Measurements from ENCODE around the gene DNAL1.
A peak's percentile ranks its signal among the peaks of the same experiment; 100 is the strongest.

DNAL1 gene

DNA sequence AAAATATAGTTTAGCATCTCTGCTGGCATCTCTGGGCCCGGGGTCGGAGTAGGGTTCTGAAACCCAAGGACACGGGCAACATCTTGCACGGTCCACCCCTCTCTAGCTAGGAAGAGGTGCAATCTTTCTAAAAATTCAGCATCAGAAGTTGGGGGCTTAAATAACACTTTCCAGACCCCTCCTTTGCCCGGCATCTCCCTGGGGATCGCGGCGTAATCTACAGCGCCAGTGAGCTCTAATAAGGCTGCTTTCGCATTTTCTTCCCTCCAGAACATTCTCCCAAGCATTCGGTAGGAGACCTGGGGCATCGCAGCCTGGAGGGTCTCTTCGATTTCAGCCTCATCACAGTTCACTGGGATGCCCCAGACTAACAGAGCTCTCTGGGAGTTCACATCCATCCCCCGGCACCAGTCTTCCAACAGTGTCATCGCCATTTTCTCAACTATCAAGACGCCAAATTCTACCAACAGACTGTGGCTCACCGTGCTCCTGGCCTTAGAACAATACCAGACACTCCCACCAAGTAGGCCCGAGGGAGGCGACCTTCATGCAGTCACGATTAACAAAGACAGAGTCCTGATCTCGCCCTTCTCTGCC lies 68.5 kb downstream of the DNAL1 start:
- H3K27me3 ChIP-seq = no peaks in the 10 kb centered on the region
- peak overlapping the region; percentile 91 to 98 for H3K4me3 ChIP-seq
- peaks cover 0 to 37% (median 23%) of the 10 kb centered on the region in 4 donors for H3K4me1 ChIP-seq
- peak overlapping the region; percentile 97 to 99 for H3K27ac ChIP-seq
- intact Hi-C loops (cut with DNase I; ENCODE audit: low total_unique reads) = loop anchor here (5.0 kb wide), 1 partner anchor 71 kb away; the partner anchor contains the start of gene DNAL1
- DNase-seq = no peak
- TF ChIP-seq, protein P1, sequence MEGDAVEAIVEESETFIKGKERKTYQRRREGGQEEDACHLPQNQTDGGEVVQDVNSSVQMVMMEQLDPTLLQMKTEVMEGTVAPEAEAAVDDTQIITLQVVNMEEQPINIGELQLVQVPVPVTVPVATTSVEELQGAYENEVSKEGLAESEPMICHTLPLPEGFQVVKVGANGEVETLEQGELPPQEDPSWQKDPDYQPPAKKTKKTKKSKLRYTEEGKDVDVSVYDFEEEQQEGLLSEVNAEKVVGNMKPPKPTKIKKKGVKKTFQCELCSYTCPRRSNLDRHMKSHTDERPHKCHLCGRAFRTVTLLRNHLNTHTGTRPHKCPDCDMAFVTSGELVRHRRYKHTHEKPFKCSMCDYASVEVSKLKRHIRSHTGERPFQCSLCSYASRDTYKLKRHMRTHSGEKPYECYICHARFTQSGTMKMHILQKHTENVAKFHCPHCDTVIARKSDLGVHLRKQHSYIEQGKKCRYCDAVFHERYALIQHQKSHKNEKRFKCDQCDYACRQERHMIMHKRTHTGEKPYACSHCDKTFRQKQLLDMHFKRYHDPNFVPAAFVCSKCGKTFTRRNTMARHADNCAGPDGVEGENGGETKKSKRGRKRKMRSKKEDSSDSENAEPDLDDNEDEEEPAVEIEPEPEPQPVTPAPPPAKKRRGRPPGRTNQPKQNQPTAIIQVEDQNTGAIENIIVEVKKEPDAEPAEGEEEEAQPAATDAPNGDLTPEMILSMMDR (IDR thresholded peaks at IDR 0.05) = no peak
- no peaks in the 10 kb centered on the region for H3K9me3 ChIP-seq
- peaks cover 0 to 19% (median 4%) of the 10 kb centered on the region in 3 donors for H3K36me3 ChIP-seq

DNA sequence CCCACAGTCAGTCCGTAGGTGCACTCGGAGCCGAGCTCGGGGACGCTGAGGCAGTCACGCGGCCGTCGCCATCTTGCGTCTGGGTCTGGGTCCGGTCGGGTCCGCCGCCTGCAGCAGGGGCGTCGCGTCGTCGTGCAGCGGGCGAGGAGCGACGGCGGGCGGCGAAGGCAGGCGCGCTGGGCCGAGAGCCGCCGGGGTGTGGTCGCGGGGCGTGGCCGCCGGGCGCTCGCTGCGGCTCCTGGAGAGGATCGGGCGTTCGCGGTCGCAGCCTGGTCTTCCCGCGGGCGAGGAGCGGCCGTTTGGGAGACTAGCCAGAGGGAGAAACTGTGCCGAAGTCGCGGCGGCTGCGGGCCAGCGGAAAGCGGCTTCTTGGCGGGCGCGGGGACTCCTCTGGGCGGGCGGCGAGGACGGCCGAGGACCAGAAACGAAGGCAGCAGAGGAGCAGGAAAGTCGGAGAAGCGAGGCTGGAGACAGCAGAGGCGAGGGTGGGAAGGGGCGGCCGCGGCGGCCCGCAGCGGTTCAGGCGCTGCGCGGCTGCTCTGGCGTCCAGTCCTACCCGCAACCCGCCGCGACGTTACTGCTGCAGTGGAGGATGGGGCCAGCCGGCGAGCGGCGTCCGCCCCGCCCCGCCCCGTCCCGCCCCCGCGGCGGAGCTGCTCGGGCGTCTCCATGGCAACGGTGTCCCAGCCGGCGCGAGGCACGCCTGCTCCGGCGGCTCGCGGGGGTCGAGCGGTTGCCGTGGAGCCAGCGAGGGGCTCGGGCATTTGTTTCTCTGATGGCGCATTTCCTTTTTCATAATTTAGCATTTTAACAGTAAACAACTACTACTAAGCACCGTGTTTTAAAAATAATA lies 69.2 kb downstream of the DNAL1 start, which contains the start of gene PNMA1:
PNMA1 (minus strand) TSS at position 582 of the 853 bp plus-strand sequence. CDS start 745 bp downstream, outside the sequence.
- TF ChIP-seq, protein P1 (IDR thresholded peaks at IDR 0.05) = no peak
- peak; percentile 89 to 95 for DNase-seq
- Histone ChIP-seq H3K27me3 (no peaks in the 10 kb centered on the region), H3K36me3 (peaks cover 0 to 26% (median 11%) of the 10 kb centered on the region in 3 donors), H3K9me3 (no peaks in the 10 kb centered on the region), H3K27ac (peak within 1 kb of the TSS; percentile 97 to 99), H3K4me3 (peak within 1 kb of the TSS; percentile 91 to 98), H3K4me1 (peaks cover 0 to 43% (median 30%) of the 10 kb centered on the region in 4 donors)
- intact Hi-C loops (cut with DNase I; ENCODE audit: low total_unique reads) = loop anchor here (5.0 kb wide), 1 partner anchor 72 kb away; the partner anchor contains the start of gene DNAL1

DNA sequence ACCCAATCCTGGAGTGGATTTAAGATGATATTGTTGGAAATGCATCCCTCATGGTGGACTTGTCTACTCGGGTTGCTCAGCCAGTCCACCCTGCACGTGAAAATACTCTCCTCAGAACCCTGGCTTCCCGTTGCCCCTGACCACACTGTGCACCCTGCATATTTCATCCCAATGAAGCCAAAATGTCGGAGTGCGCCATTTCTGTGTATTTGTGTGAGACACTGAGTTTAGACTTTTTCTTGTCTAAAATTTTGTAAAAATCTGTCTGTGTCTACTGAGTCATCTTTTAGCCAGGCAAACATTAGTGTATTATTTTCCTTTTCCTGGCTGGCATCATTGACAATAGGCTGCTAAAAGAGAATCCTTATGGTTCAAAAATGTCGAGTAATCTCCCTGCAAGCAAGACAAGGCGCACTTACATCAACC lies 69.9 kb downstream of the DNAL1 start:
- Histone ChIP-seq H3K27me3 (no peaks in the 10 kb centered on the region), H3K36me3 (peaks cover 0 to 32% (median 15%) of the 10 kb centered on the region in 3 donors), H3K9me3 (no peaks in the 10 kb centered on the region), H3K4me3 (peak overlapping the region; percentile 91 to 98), H3K27ac (peak overlapping the region; percentile 97 to 99), H3K4me1 (peaks cover 0 to 43% (median 30%) of the 10 kb centered on the region in 4 donors)
- TF ChIP-seq, protein P1 (IDR thresholded peaks at IDR 0.05) = no peak
- DNase-seq = no peak
- intact Hi-C loops (cut with DNase I; ENCODE audit: low total_unique reads) = loop anchor here (5.0 kb wide), 2 partner anchors 72 to 173 kb away; partner anchors contain the start of genes DNAL1 and ZNF410

DNA sequence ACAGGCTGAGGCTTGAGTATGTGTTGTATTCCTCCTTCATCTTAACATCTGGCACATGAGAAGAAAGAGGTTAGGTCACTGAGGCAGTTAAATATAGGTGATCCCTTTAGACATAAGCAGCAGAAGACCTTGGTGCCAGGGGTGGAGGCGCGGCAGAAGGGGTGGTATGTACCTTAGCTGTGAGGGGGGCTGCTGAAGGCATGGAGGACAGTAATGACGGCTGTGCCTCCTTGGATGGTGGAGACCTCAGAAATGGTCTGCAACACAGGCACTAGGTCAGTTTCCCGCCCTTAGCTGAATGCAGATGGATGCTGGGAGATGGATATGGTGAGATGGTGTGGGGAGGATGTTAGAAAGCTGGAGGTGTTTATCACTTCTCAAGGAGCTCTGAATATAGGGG lies 70.9 kb downstream of the DNAL1 start:
- no peaks in the 10 kb centered on the region for H3K27me3 ChIP-seq
- peaks cover 0 to 43% (median 30%) of the 10 kb centered on the region in 4 donors for H3K4me1 ChIP-seq
- peaks cover 2 to 43% (median 25%) of the 10 kb centered on the region in 3 donors for H3K36me3 ChIP-seq
- no peaks in the 10 kb centered on the region for H3K9me3 ChIP-seq
- peak overlapping the region in 1 of 2 donors; percentile 97 for H3K27ac ChIP-seq
- intact Hi-C loops (cut with DNase I; ENCODE audit: low total_unique reads) = loop anchor here (5.0 kb wide), 1 partner anchor 172 kb away; the partner anchor contains the start of gene ZNF410
- no peak for DNase-seq
- H3K4me3 ChIP-seq = no peak overlapping the region
- TF ChIP-seq, protein P1 (IDR thresholded peaks at IDR 0.05) = no peak

DNA sequence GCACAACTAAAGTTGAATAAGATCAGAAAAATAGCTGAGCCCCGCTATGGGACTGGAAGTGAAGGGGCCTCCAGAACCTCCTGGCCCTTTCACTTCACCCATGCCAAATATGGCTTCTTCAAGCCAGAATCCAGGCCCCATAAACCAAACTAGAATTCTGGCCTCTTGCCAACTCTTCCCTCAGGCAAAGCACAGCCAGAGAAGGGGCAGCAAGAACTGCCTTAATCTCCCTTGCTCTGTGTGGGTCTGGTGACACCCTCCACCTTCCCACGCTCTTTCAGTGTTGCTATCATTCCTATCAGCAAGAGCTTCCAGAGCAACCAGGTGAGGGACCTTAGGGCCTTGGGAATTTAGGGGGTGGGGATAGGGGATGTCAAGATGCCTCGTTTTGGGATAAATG lies 72.5 kb downstream of the DNAL1 start:
- no peaks in the 10 kb centered on the region for H3K27me3 ChIP-seq
- intact Hi-C loops (cut with DNase I; ENCODE audit: low total_unique reads) = loop anchor here (5.0 kb wide), 1 partner anchor 170 kb away; the partner anchor contains the start of gene ZNF410
- H3K4me1 ChIP-seq = peaks cover 0 to 31% (median 25%) of the 10 kb centered on the region in 4 donors
- peak overlapping the region; percentile 73 to 97 for H3K27ac ChIP-seq
- TF ChIP-seq, protein P1 (IDR thresholded peaks at IDR 0.05) = no peak
- peaks cover 18 to 58% (median 41%) of the 10 kb centered on the region in 3 donors for H3K36me3 ChIP-seq
- no peaks in the 10 kb centered on the region for H3K9me3 ChIP-seq
- H3K4me3 ChIP-seq = peak overlapping the region; percentile 45 to 46
- DNase-seq = no peak

Data from tibial artery (tissue), 4 donors.